Endothelial cell (in vitro differentiated cells): ENCODE measurements around the gene NAALAD2. TPM values are rescaled to one million over a fixed set of nuclear protein-coding genes. Genes with fewer than 3 reads are reported as not detected.

Experiments
- DNase-seq: peaks from one replicate; pipeline ENCODE4 v3.0.0; 2021; ENCODE audit warnings: low spot score
- H3K27ac Mint-ChIP-seq: one replicate; pipeline ENCODE4 v1.8.0; 2021; ENCODE audit warnings: mixed read lengths, inconsistent platforms; ENCODE audit not compliant: unreplicated experiment
- H3K27me3 Mint-ChIP-seq: one replicate; pipeline ENCODE4 v1.8.0; 2021; ENCODE audit warnings: mild to moderate bottlenecking, moderate library complexity, mixed read lengths, inconsistent platforms; ENCODE audit not compliant: unreplicated experiment
- H3K36me3 Mint-ChIP-seq: one replicate; pipeline ENCODE4 v1.8.0; 2021; ENCODE audit warnings: mild to moderate bottlenecking, low read depth, mixed read lengths, inconsistent platforms; ENCODE audit not compliant: unreplicated experiment
- H3K4me1 Mint-ChIP-seq: one replicate; pipeline ENCODE4 v1.8.0; 2021; ENCODE audit warnings: mild to moderate bottlenecking, mixed read lengths, inconsistent platforms; ENCODE audit not compliant: unreplicated experiment
- H3K4me3 Mint-ChIP-seq: one replicate; pipeline ENCODE4 v1.8.0; 2021; ENCODE audit warnings: mild to moderate bottlenecking, mixed read lengths, inconsistent platforms; ENCODE audit not compliant: unreplicated experiment
- H3K9me3 Mint-ChIP-seq: one replicate; pipeline ENCODE4 v1.8.0; 2021; ENCODE audit warnings: mixed read lengths, inconsistent platforms; ENCODE audit not compliant: unreplicated experiment
- total RNA-seq: library from RNA; stranded (reverse); fragmentation: NEBNext Ultra II Directional; extraction: Animal tissue kit (Norgen Biotek cat#: 25700); gene quantifications from one replicate; pipeline ENCODE4 v1.2.1, GENCODE V29; 2021; ENCODE audit not compliant: unreplicated experiment
- TF ChIP-seq, protein P1 (sequence below): fragments of 200-600 bp; sonication (generic); IDR thresholded peaks from one replicate; pipeline ENCODE4 v1.5.0; 2021; ENCODE audit warnings: antibody characterized with exemption; ENCODE audit not compliant: unreplicated experiment

The NAALAD2 gene
- total RNA-seq, 1 donor from 2014 or later = 30.9 TPM

- H3K4me1 Mint-ChIP-seq = peaks cover 34% of the 10 kb centered on the region
- H3K4me3 Mint-ChIP-seq = peak overlapping the region; percentile 2
- TF ChIP-seq, protein P1, sequence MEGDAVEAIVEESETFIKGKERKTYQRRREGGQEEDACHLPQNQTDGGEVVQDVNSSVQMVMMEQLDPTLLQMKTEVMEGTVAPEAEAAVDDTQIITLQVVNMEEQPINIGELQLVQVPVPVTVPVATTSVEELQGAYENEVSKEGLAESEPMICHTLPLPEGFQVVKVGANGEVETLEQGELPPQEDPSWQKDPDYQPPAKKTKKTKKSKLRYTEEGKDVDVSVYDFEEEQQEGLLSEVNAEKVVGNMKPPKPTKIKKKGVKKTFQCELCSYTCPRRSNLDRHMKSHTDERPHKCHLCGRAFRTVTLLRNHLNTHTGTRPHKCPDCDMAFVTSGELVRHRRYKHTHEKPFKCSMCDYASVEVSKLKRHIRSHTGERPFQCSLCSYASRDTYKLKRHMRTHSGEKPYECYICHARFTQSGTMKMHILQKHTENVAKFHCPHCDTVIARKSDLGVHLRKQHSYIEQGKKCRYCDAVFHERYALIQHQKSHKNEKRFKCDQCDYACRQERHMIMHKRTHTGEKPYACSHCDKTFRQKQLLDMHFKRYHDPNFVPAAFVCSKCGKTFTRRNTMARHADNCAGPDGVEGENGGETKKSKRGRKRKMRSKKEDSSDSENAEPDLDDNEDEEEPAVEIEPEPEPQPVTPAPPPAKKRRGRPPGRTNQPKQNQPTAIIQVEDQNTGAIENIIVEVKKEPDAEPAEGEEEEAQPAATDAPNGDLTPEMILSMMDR = no peak
- H3K27me3 Mint-ChIP-seq = peaks cover 10% of the 10 kb centered on the region
- H3K27ac Mint-ChIP-seq = no peak overlapping the region
- DNase-seq = no peak
- peaks cover 13% of the 10 kb centered on the region for H3K36me3 Mint-ChIP-seq
- no peaks in the 10 kb centered on the region for H3K9me3 Mint-ChIP-seq
Measured at GRCh38 chr11:90220391-90220790, 85.9 kb downstream of the NAALAD2 start.

DNA sequence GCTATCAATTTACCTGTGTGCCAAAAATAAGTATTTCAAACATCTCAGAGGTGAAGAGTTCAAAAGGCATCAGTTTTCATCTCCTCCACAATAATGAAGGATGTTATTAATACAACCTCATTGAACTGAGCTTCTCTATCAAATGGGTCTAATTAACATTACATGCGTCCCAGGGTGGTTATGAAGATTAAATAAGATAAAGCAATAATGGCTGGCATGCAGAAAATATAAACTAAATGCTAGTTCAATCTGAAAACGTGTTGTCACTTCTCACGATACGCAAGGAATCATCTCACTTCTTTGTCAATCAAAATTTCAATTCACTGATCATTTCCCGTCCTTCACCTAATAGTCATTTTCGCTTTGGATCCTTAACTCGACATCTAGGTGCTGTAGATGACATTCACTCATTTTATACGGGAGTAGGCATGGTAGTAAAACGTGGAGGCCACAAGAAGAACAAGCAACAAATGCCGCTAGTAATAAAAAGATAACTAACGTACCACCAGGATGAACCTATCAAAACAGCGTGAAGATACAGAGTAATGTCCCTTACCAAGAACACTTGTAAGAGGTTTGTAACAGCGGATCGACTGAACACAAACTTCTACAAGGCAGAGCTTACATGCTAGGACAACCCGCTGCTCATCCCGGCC, 87.5 kb downstream of the NAALAD2 start:
- Mint-ChIP-seq H3K27me3 (peaks cover 12% of the 10 kb centered on the region), H3K36me3 (peaks cover 13% of the 10 kb centered on the region), H3K27ac (peak overlapping the region; percentile 97), H3K4me3 (peak overlapping the region; percentile 100), H3K4me1 (peaks cover 34% of the 10 kb centered on the region), H3K9me3 (no peaks in the 10 kb centered on the region)
- TF ChIP-seq, protein P1 = no peak
- DNase-seq = no peak

- Mint-ChIP-seq H3K27ac (peak within 1 kb of the TSS; percentile 97), H3K4me1 (peaks cover 34% of the 10 kb centered on the region), H3K36me3 (peaks cover 13% of the 10 kb centered on the region), H3K9me3 (no peaks in the 10 kb centered on the region), H3K4me3 (peak within 1 kb of the TSS; percentile 100), H3K27me3 (peaks cover 12% of the 10 kb centered on the region)
- peak; percentile 90 for DNase-seq
- TF ChIP-seq, protein P1 = no peak
Measured at GRCh38 chr11:90222459-90223247, 88.2 kb downstream of the NAALAD2 start, which contains the start of gene CHORDC1. CHORDC1 (minus strand) TSS chr11:90223049; CDS start chr11:90222954, 95 bp downstream.

GRCh38 chr11:90223248-90223585, 88.8 kb downstream of the NAALAD2 start:
- Mint-ChIP-seq H3K4me1 (peaks cover 34% of the 10 kb centered on the region), H3K27me3 (peaks cover 12% of the 10 kb centered on the region), H3K9me3 (no peaks in the 10 kb centered on the region), H3K36me3 (peaks cover 13% of the 10 kb centered on the region), H3K4me3 (peak overlapping the region; percentile 100), H3K27ac (peak overlapping the region; percentile 94)
- TF ChIP-seq, protein P1 = no peak
- DNase-seq = no peak

DNA sequence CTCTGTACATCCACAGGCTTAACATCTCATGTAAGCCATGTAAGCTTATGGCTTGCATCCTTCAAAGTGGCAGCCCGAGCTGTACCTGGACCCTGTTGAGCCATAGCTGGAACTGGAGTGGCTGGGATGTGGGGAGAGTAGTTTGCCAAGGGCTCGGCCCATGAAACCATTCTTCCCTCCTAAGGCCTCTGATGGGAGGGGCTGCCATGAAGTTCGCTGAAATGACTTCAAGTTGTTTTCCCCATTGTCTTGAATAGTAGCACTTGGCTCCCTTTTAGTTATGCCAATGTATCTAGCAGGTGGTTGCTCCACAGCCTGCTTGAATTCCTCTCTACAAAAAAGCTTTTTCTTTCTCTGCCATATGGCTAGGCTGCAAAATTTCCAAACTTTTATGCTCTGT, 93.6 kb downstream of the NAALAD2 start:
- TF ChIP-seq, protein P1 = no peak
- Mint-ChIP-seq H3K27me3 (peaks cover 9% of the 10 kb centered on the region), H3K36me3 (no peaks in the 10 kb centered on the region), H3K4me1 (peaks cover 14% of the 10 kb centered on the region), H3K9me3 (no peaks in the 10 kb centered on the region), H3K27ac (no peak overlapping the region), H3K4me3 (no peak overlapping the region)
- DNase-seq = no peak
